NCI-H446 (cell line): ENCODE measurements around the gene WRAP53.

Experiments
- DNase-seq, 2 experiments: peaks; one replicate each; lab custom pipeline; 2025; lab: John Stamatoyannopoulos, UW

WRAP53 gene

DNA sequence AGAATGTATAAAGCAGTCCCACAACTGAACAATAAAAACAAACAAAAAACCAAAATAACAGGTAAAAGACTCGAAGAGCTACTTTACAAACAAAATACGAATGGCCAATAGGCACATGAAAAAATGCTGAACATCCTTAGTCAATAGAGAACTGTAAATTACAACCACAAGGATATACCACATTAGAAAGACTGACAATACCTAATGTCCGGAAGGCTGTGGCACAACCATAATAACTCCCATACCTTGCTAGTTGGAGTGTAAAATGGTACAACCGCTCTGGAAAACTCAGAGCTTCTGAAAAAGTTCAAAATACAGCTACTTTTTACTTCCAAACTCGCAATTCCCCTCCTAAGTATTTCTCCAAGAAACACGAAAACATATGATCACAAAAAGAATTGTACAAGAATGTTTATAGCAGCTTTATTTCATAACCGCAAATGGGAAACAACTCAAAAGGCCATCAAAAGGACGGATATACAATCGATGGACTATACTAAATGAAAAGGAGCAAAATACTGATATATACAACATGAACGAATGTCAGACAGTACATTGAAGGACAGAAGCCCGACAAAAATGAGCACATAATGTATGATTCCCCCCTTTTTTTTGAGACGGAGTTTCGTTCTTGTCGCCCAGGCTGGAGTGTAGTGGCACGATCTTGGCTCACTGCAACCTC, 3.3 kb upstream of the WRAP53 start:
- DNase-seq = no peak

DNA sequence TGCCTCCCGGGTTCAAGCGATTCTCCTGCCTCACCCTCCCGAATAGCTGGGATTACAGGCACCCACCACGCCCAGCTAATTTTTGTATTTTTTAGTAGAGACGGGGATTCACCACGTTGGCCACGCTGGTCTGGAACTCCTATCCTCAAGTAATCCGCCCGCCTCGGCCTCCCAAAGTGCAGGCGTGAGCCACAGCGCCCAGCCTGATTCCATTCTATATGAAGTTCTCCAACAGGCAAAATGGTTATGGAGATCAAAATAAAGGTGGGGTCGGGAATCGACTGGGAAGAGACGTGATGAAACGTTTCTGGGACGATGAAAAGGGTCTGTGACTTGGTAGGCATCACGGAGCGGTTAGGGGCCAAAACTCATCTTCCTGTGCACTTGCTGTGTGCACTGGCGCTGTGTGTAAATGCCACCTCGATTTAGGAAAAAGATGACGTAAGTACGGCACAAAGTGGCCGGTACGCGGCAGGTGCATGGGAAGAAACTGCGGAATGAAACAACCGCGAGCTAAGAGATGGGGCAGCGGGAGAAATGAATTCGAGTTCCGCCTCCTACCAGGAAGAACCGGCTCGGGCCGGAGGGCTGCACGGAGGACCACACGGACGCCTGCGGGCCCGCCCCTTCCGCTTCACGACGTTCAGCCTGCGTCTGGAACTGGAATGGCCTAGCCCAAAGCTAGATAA, 2.6 kb upstream of the WRAP53 start:
- DNase-seq = peak; percentile 90 to 91

DNA sequence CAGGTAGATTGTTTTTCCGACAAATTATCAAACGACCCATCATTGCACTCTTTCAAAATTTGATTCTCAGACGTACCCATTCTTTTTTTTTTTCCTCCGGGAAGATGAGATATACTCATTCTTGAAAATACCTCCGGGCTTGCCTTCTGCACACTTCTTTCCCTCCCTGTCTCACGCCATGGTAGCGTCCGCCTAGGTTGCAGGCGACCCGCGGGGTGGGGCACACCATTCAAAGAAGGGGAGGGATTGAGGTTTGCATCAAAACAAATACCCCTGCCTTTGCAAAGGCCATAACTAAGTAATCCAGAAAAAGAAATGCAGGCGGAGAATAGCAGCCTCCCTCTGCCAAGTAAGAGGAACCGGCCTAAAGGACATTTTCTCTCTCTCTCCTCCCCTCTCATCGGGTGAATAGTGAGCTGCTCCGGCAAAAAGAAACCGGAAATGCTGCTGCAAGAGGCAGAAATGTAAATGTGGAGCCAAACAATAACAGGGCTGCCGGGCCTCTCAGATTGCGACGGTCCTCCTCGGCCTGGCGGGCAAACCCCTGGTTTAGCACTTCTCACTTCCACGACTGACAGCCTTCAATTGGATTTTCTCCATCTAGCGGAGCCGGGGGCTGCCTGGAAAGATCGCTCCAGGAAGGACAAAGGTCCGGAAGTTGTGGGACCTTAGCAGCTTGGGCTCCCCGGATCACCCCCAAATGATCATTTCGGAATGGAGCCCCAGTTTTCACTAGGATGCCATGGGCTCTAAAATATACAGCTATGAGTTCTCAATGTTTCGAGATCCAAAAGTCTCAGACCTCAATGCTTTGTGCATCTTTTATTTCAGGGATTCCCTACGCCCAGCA, 1.8 kb upstream of the WRAP53 start:
- DNase-seq = peak; percentile 85 to 90

DNA sequence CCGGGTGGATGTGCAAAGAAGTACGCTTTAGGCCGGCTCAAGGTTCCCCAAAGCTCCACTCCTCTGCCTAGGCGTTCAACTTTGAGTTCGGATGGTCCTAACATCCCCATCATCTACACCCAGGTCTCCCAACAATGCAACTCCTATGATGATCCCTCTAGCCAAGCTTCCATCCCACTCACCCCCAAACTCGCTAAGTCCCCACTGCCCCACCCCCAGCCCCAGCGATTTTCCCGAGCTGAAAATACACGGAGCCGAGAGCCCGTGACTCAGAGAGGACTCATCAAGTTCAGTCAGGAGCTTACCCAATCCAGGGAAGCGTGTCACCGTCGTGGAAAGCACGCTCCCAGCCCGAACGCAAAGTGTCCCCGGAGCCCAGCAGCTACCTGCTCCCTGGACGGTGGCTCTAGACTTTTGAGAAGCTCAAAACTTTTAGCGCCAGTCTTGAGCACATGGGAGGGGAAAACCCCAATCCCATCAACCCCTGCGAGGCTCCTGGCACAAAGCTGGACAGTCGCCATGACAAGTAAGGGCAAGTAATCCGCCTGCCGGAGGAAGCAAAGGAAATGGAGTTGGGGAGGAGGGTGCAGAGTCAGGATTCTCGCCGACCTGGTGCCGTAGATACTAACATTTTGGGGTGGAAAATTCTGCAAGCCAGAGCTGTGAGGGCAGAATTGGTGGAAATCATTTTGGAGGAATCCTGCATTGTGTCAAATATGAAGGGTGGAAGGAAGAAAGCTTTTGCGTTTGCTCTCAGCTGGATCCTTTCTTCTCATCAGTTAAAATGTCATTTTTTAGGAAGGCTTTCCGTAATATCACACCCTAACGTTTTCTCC, 987 bp upstream of the WRAP53 start, which contains the start of gene TP53:
TSS of gene TP53 (minus strand) at position 419 of the 836 bp plus-strand sequence. CDS start 10,896 bp downstream, outside the sequence.
- peak; percentile 91 to 94 for DNase-seq

DNA sequence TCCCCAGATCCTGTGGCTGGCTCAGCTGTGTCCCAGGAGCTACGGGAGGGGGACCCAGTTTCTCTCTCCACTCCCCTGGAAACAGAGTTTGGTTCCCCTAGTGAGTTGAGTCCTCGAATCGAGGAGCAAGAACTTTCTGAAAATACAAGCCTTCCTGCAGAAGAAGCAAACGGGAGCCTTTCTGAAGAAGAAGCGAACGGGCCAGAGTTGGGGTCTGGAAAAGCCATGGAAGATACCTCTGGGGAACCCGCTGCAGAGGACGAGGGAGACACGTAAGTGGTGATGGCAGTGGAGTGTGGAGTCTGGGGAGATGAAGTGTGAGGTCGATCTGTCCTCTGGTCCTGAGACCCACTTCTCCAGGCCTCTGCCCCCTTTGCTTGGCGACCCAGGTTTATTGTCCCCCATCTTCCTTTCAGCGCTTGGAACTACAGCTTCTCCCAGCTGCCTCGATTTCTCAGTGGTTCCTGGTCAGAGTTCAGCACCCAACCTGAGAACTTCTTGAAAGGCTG, 585 bp downstream of the WRAP53 start:
- DNase-seq = no peak

DNA sequence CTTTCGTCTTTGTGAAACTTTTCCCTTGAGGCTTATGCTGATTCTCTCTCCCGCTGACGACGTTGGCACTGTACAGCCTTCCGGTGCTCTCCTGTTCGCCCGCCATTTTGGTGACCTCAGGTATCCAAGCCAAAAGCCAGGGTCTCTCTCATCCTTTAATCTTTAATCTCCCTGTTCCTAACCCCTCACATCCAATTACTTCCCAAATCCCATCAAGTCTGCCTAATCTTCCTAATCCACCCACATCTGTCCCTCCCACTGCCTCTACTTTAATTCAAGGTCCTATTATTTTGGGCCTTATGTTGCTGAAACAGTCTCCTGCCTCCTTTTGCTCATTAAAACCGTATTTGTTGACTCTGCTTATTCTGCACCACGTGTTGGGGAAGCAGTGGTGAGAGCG, 7.3 kb downstream of the WRAP53 start:
- no peak for DNase-seq

DNA sequence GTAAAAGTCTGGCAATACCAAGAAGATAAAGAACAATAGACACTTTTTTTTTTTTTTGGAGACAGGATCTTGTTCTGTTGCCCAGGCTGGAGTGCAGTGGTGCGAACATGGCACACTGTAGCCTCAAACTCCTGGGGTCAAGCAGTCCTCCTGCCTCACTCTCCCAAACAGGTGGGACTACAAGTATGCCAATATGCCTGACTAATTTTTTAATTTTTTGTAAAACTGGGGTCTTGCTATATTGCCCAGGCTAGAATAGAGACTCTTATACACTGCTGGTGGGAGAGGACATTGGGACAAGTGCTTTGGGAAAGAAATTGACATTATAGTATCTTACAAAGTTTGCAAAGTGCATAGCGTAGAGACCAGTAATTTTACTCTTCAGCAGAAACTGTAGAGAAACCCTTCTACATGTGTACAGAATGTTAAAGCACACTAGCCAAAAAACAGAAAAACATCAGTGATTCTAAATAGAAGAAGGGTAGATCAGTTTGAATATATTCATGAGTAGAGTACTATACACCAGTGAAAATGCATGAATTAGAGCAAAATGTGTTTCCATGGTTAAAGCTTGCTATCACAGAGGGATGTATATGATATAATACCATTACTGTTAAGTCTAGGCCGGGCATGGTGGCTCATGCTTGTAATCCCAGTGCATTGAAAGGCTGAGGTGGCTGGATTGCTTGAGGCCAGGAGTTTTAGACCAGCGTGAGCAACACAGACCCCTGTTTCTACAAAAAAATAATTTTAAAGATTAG, 9.7 kb downstream of the WRAP53 start:
- DNase-seq = no peak

DNA sequence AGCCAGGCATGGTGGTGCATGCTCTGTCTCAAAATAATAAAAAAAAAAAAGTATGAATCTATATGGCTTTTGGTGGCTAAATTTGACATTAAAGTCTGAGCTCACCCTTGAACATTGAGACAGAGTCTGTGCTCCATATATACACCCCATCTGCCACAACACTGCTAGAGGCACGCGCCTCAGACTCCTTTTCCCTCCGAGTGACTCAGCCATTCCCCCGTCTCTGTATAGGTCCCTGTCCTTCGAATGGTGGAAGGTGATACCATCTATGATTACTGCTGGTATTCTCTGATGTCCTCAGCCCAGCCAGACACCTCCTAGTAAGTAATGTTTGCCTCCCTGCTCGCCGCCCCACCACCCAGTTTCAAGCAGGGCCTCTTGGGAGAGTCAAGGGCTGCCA, 12.2 kb downstream of the WRAP53 start:
- DNase-seq = no peak

DNA sequence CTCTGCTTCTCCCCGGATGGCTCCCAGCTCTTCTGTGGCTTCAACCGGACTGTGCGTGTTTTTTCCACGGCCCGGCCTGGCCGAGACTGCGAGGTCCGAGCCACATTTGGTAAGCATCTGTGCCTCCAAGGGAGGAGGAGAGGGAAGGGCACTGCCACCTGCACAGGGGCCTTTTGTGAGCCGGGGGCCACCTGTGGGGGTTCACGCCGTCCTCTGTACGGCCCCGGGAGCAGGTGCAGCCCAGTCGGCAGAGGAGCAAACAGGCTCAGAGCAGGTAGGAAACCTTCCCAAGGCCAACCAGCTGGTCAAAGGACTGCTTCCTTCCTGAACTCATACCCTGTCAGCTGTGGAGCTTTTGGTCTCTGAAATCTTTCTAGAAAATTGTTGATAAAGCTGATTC, 13.4 kb downstream of the WRAP53 start:
- DNase-seq = no peak

DNA sequence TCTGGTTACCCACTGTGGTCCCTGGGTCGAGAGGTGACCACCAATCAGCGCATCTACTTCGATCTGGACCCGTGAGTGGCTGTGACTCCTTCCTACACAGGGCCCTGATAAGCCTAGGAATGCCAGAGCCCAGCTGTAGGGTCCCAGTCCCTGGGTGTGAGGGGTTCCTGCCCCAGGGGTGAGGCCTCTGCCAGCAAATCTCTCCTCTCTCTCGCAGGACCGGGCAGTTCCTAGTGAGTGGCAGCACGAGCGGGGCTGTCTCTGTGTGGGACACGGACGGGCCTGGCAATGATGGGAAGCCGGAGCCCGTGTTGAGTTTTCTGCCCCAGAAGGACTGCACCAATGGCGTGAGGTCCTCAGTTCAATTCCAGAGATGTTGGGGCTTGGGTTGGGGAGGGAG, 14.5 kb downstream of the WRAP53 start:
- no peak for DNase-seq

DNA sequence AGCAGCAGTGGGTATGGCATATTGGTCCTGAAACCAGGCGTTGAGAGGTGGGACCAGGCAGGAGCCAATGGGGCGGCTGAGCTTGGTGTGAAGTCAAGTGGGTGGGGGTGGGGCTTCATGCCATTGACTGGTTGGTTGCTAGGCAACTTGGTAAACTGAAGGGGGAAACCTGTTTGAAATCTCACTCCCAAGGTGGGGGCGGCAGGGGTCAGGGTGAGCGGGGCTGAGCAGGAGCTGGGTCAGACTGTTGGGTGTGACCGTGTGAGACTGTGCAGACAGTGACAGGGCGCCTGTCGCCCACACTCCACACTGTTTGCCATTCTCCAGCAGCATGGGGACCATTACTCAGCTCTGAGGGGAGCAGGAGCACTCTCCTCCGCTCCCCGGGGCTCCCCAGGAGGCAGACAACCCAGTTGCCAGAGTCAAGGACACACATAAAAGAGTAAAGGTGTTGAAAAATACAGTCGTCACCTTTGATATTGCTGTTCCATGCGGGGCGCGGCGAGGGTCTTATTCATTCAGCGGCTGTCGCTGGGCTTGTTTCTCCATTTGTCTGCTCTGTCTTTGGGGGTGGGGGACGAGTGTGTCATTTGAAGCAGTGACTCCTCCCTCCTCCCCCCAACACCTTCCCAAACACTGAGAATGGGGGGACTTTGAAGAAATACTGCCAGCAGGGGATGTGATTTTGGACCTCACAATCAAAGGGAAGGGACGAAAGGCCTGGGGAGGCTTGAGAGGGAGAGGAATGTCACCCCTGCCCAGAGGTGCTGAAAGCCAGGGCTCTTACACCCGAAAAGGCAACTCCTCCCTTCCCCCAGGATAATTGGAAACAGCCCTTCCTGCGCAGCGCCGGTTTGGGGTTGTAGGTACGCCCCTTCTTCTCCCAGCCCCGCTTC, 15.6 kb downstream of the WRAP53 start:
- DNase-seq = no peak

DNA sequence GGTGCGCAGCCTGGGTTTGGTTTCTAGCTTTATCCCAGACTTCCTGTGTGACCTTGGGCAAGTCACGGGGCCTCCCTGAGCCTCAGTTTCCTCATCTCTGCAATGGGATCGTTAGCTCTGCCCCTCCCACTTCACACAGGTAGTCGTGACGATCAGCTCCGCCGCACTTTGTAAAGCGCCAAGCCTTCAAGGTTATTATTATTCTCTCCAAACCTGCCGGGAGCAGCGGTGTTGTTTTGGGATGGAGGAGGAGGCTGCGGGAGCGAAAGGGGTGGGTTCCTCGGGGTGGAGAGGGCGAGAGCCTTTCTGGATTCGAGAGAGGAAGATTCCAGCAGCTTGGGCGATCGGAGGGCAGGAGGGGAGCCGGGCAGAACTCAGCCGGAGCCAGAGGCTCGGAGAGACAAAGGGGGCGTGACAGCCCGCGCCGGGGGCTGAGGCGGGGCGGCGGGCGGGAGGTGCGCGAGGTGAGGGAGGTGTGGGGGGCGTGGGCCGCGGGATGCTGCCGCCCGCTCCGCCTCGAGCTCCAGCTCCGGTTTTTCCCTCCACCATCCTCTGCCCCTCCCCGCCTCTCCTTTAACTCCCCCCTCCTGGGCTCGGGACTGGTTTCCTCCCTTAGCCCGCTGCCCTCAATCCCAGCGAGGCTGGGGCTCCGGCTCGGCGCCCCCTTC, 16.5 kb downstream of the WRAP53 start, which contains the start of gene EFNB3:
TSS of gene EFNB3 (plus strand) at position 602 of the 668 bp plus-strand sequence. CDS start 397 bp downstream, outside the sequence.
- peak in 1 of 2 experiments; percentile 58 for DNase-seq

DNA sequence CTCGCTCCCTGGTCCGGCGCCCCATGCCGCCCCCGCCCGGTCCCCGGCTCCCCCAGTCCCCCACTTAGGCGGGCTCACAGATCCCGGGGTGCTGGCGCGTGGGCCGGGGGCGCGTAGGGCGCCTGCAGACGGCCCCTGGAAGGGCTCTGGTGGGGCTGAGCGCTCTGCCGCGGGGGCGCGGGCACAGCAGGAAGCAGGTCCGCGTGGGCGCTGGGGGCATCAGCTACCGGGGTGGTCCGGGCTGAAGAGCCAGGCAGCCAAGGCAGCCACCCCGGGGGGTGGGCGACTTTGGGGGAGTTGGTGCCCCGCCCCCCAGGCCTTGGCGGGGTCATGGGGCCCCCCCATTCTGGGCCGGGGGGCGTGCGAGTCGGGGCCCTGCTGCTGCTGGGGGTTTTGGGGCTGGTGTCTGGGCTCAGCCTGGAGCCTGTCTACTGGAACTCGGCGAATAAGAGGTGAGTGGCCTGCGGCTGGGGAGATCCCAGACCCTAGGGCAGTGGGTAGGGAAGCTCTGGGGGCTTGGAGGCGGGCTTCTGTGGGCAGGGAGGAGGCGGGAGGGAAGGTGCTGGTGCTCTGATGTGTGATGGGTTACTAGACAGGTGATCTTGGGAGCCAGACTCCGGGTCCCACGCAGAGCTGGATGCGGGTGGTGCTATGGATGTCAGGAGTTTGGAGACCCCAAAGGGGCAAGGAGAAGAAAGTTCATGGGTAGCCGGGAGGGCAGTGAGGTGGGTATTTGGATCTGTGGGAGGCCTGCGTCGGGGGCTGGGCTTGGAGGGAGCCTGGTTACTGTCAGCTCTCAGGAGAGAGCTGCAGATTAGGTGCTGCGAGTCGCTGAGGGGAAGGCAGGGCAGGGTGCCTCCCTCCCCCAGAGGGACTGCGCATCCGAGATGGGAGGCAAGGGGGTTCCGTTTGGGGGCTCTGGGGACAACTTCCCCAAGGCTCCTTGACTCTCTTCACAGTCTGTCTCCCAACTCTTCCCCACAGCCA, 17.3 kb downstream of the WRAP53 start:
- DNase-seq = no peak

DNA sequence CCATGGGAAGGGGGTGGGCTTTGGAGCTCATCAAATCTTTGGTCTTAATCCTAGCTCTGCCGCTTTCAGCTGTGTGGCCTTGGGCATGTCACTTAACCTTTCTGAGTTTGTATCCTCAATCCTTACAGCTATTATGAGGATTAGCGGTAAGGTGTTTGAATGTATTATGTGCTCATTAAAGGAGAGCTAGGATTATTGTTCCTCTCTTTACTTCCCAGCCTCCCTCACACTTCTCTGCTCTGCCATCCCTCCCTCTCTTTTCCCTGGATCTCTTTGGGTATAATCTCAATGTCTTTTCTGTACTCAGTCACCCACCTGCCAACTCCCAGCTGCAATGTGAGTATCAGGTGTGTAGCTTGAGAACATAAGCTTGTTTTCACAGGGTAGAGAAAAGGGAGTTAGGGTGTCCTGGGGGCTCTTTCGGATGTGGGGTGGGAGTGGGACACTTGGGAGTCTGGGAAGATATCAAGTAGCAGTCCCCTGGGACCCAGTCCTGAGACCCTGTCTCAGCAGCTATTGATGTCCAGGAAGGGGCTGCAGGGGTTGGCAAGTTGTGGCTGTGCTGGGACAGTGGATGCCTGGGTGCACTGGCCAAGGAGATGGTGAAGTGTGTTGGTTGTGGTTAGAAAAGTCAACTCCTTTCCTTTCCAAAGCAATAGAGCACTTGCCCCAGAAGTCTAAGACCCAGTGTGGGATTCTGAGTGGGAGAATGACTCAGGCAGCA, 18.5 kb downstream of the WRAP53 start:
- DNase-seq = no peak

DNA sequence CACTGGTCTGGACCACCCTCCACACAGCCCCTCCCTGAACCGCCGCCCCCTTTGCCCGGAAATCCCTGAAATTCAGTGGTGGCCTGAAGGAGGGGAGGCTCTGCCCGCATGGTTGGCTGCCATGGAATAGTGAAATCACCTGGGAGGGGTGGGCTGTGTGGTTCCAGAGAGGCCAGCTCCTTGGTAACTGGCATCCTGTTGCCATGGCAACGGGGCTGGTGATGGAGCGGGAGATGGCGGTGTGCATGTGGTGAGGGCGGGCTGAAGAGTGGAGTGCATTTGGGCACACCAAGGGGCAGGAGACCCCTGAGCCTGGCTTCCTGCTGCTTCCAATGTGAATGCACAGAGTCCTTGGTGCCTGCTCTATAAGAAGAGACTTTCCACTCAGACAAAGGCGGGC, 19.2 kb downstream of the WRAP53 start:
- no peak for DNase-seq

DNA sequence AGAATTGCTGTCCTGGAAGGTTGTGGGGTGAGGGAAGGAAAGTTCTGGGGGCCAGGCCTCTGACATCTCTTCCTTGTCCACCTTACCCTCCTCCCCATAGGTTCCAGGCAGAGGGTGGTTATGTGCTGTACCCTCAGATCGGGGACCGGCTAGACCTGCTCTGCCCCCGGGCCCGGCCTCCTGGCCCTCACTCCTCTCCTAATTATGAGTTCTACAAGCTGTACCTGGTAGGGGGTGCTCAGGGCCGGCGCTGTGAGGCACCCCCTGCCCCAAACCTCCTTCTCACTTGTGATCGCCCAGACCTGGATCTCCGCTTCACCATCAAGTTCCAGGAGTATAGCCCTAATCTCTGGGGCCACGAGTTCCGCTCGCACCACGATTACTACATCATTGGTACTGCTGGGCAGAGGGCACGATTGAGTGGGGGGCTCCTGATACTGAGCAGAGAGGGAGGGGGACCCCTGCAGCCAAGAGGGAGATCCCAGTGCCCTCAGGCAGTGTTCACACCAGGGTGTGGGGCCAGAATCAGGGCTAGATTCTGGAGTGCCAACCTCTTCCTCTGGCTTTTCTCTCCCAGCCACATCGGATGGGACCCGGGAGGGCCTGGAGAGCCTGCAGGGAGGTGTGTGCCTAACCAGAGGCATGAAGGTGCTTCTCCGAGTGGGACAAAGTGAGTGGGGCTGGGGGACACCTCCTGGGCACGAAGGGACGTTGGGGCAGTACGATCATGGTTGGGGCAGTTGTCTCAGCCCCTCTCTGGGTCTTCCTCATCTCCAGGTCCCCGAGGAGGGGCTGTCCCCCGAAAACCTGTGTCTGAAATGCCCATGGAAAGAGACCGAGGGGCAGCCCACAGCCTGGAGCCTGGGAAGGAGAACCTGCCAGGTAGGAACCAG, 19.8 kb downstream of the WRAP53 start:
- DNase-seq = no peak
